NCI-H128 (cell line): Measurements from ENCODE around the gene SGF29.
A peak's percentile ranks its signal among the peaks of the same experiment; 100 is the strongest.
"Not testable (repeated sequence)": the region's sequence is repeated elsewhere in the genome, so short reads cannot be mapped to it uniquely, and the experiment has no call there.

Source experiments
- DNase-seq: peaks from one replicate; lab custom pipeline; 2025; ENCODE audit not compliant: unreplicated experiment; lab: John Stamatoyannopoulos, UW

Gene SGF29

DNA sequence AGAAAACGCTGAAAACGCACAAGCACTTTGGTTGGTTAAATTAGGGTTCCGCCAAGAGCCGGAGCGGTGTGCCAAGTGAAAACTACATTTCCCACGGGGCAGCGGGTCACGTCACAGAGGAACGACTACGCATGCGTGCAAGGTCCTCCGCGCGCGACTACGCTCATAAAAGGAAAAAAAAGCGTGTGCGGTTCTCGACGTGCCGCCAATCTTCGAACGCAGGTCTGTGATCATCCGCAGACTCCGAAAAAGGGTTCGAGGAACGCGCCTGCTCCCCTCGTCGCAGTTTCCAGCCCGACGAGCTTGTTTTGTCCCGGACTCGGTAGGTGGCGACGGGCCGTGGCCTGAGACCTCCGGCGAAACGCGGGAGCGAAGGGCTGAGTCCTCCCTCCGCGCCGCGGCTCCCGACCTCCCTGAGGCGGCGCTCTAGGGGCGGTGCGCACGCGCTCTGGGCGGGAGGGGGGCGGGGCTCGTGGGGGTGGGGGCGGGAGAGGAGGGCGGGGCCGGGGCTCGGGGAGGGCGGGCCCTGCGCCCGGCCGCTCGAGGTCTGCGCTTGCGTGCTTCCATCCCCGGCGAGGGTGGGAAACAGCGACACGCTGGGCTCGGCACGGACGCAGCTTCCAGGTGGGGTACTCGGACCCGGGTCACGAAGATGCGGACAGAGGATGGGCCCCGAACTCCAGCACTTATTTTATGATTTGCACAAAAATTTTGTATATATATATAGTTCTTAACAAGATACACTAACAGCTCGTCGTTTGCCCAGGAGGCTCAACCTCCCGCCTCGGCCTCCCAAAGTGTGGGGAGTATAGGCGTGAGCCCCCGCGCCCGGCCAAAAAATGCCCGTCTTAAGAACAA, at the start of gene SGF29:
Gene SGF29 (plus strand): TSS at position 145 of the 858 bp plus-strand sequence. CDS start 27,150 bp downstream, outside the sequence.
- peak; percentile 69 for DNase-seq

DNA sequence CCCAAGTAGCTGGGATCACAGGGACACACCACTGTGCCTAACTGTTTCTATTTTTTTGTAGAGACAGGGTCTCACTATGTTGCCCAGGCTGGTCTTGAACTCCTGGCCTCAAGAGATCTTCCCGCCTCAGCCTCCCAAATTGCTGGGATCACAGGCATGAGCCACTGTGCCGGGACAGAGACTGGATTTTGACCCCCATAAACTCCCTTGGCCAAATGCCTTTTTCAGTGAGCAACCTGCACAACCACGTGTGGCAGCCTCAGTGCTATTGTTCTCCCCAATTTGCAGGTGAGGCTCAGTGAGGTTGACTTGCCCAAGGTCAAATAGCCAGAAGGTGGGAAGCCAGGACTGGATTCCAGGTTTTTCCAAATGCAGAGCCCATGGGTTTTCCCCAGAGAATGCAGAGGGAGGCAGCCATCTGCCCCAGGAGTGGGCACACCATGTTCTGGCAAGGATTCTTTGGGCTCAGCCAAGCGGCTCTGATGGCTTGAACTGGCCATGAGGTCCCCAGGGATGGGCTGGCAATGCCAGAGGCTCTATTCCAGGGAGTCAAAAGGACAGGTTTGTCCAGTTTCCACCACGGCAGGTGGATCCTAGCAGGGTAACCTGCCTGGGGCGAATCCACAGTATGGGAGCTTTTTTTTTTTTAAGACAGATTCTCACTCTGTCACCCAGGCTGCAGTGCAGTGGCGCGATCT, 48.9 kb upstream of the SGF29 start:
- DNase-seq: no peak

DNA sequence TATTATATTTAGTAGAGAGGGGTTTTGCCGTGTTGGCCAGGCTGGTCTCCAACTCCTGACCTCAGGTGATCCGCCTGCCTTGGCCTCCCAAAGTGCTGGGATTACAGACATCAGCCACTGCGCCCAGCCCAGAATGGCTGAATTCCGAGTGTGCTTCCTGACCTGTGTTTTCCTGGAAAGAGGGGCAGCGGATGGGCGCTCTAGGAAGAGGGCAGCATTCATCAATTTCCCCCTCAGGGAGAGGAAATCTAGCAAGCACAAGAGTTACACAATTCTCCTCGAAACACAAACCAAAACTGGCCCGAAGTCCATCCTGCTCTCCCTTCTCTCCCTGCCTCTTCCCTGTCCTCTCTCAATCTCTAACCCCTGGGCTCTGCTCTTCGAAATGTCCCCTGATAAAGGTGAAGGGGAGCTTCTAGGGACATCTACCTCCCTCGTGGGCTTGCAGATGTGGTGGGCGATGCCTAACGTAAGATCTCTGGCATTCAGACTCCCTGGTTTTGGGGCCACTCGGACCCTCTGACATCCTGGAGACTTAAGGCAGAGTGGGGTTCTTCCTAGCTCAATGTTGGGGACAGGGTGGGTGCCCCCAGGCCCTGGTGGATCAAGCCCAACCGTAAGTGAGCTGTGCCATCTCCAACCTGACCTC, 48.1 kb upstream of the SGF29 start:
- DNase-seq: no peak

DNA sequence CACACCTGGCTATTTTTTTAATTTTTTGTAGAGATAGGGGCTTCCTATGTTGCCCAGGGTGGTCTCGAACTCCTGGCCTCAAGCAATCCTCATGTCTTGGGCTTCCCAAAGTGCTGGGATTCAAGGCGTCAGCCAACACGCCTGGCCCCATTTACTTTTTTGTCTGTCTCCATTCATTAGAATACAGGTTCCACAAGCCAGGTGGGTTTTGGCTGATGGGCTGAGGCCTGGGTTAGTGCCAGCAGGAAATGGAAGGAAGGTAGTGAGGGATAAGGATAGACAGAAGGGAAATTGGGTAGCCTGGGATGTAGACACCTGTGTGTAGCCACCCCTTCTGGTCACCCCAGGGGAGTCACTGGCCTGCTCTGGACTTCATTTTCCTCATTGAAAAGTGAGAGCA, 42.7 kb upstream of the SGF29 start:
- DNase-seq: no peak

DNA sequence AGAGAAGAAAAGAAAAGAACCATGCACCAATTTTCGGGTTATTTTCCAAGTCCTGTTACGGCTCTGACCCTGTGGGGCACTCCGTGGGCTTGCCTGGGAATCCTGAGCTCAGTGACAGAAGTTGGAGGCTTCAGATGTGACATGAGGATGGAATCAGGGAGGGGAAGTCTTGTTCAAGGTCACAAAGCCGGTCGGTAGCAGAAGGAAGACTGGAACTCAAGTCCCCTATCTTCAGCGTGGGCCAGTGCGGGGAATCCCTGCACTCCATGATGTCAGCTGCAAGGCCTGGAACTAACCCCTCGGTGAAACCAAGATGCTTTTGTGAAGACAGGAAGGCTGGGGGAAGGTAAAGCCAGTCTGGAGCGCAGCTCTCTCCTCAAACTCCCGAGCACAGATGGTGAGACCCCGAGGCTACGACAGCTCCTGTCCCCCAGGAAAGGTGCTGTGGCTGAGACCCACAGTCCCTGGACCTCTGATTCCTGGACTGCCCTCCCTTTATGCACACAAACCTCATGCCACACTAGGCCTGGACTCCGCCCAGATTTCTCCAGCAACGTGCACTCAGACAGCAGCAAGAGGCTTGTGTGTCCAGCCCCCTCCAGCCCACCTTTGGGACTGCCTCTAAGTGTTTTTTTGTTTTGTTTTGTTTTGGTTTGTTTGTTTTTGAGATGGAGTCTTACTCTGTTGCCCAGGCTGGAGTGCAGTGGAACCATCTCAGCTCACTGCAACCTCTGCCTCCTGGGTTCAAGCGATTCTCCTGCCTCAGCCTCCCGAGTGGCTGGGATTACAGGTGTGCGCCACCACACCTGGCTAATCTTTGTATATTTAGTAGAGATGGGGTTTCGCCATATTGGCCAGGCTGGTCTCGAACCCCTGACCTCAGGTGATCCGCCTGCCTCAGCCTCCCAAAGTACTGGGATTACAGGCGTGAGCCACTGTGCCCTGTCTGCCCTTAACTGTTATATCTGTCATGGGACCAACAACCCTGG, 41.6 kb upstream of the SGF29 start:
- no peak for DNase-seq

DNA sequence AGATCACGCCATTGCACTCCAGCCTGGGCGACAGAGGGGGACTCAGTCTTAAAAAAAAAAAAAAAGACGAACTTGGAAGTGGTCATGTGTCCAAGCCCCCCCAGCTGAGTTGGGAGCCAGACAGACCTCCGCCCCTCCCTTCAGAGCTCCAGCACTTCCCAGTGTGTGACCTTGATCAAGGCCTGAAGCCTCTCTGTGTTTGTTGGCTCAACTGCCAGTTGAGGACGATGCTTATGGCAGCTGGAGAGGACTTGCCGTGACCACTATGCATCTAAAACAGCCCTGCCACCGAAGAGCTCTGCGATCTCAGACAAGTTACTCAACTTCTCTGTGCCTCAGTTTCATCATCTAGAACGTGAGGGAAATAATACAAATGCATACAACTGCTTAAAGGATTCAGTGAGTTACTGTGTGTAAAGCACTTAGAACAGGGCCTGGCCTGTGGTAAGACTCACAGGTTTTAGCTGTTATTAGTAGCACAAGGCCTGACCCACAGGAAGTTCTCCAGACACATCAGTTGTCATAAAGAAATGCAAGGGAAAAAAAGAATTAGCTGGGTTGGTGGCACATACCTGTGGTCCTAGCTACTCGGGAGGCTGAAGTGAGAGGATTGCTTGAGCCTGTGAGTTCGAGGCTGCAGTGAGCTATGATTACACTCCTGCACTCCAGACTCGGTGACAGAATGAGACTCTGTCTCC, 40.1 kb upstream of the SGF29 start:
- no peak for DNase-seq

GRCh38 chr16:28514246-28514645, 39.5 kb upstream of the SGF29 start:
- no peak for DNase-seq

GRCh38 chr16:28520672-28521071, 33.0 kb upstream of the SGF29 start:
- DNase-seq: no peak

- DNase-seq: no peak
Measured at GRCh38 chr16:28521436-28521835, 32.3 kb upstream of the SGF29 start.

DNA sequence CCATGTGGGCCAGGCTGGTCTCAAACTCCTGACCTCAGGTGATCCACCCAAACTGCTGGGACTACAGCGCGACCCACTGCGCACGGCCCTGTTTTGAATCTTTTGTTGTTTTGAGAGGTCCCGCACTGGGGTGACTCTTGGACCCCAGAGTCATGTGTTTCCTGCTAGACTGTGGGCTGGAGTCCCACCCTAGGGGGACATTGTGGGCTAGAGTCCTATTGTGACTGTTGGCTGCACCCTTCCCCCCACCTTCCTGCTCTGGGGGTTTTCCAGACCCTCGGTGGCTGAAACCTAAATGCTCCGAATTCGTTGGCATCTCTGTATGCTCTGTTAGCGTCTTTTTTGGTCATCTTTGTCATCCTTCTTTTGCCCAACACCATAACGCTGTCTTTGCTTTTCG, 30.9 kb upstream of the SGF29 start:
- no peak for DNase-seq

GRCh38 chr16:28524681-28525171, 29.0 kb upstream of the SGF29 start:
- DNase-seq: no peak

DNA sequence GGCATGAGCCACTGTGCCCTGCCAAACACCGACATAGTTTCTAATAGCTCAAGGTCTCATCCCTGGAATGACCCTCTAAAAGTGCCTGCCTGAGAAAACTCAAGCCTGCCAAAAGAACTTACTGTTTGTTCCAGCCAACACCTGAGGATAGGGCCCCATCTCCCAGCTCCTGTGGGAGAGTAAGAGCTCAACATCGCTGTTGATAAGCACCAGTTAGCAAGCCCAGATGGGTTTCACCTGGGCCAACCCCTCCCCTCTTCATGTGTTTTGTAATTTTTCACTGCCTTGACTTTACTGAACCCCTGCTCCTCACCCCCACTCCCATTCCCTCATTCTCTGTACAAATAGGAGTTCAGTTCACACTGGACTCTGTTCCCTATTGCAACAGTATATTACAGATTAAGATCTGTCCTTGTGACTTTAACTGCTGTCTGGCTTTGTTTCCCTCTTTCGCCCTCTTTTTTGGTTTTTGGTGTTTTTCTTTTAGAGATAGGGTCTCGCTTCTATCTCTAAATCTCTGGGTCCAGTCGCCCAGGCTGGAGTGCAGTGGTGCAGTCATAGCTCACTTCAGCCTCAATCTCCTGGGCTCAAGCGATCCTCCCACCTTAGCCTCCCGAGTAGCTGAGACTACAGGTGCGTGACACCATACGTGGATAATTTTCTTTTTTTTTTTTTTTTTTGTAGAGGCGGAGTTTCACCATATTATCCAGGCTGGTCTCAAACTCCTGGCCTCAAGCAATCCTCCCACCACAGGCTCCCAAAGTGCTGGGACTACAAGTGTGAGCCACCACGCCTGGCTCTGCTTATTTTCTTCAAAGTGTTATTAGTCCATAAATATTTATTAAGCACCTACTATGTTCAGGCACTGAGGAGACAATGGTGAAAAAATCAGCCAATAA, 27.3 kb upstream of the SGF29 start:
- DNase-seq: no peak

DNA sequence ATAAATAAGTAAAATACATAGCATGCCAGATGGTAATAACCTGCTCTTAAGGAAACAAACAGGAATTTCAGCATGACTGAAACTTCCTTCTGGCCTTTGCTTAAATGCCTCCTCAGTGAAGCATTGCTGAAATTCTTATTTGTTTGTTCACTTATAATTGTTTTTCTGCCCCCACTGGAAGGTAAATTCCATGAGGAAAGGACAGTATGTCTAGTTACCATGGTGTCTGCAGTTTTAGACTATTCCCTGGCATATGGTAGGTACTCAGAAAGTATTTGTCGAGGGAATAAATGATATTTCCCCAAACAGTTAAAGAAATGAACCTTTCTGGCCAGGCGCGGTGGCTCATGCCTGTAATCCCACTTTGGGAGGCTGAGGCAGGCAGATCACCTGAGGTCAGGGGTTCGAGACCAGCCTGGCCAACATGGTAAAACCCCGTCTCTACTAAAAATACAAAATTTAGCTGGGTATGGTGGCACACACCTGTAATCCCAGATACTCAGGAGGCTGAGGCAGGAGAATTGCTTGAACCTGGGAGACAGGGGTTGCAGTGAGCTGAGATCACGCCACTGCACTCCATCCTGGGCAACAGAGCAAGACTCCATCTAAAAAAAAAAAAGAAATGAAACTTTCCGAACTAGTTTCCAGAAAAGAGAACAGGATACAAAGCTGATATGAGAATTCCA, 26.5 kb upstream of the SGF29 start:
- not testable (repeated sequence) for DNase-seq

- DNase-seq: no peak
Measured at GRCh38 chr16:28527985-28528384, 25.7 kb upstream of the SGF29 start.

GRCh38 chr16:28528463-28528867, 25.3 kb upstream of the SGF29 start:
- no peak for DNase-seq

GRCh38 chr16:28529124-28529523, 24.6 kb upstream of the SGF29 start:
- DNase-seq: no peak

DNA sequence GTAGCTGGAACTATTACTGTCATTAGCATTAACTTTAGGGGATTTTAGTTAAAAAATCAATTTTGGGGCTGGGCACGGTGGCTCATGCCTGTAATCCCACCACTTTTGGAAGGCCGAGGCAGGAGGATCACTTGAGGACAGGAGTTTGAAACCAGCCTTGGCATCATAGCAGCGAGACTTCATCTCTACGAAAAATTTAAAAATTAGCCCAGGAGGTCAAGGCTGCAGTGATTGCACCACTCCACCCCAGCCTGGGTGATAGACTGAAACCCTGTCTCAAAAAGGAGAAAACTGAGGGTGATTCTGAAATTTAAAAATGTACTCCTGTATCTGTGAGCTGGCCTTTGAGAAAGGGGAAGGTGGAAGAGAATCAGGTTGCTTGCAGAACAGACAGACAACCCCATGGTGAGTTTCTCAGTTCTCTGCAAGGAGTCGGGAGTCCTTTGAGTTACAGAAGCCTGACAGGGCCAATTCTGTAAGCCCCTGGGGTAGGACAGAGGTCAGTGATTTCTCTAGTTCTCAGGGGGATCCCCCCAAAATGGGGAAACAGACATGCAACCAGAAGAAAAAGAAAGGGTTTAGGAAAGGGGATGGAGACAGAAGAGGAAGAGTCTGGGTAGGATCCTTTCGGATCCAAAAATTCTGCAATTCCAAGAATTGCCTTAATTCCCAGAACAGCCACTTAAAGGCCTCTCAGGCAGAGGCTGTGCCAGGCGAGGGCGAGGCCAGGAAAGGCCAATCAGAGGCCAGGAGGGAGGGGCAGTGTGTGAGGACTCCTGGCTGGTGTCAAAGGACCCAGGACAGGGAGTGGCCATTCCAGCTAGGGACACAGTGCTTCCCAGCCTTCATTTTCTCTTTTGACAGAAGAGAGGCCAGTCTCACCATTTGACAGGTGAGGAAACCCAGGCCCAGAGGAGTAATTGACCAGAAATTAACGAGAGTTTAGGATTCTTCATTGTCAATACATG, 21.7 kb upstream of the SGF29 start:
- DNase-seq: no peak
